Suprapubic skin (tissue), 4 donors: ENCODE measurements around the gene SLC35E3. TPM values are rescaled to one million over a fixed set of nuclear protein-coding genes. Genes with fewer than 3 reads are reported as not detected.

ENCODE experiments used
- DNase-seq, 2 donors: peaks; one replicate each; pipeline ENCODE4 v3.0.0-alpha.2; 2019; ENCODE audit warnings: low spot score in 2 of 2
- H3K27ac ChIP-seq: fragments of 200-600 bp; sonication (generic); one replicate; pipeline ENCODE4 v1.5.1; 2019
- H3K27me3 ChIP-seq: fragments of 200-600 bp; sonication (generic); one replicate; pipeline ENCODE4 v1.5.1; 2019
- H3K36me3 ChIP-seq: fragments of 200-600 bp; sonication (generic); one replicate; pipeline ENCODE4 v1.5.1; 2019
- H3K4me1 ChIP-seq: fragments of 200-600 bp; sonication (generic); one replicate; pipeline ENCODE4 v1.5.1; 2019
- H3K4me3 ChIP-seq: fragments of 200-600 bp; sonication (generic); one replicate; pipeline ENCODE4 v1.5.1; 2019; ENCODE audit warnings: mild to moderate bottlenecking
- H3K9me3 ChIP-seq: fragments of 200-600 bp; sonication (generic); one replicate; pipeline ENCODE4 v1.5.1; 2019
- EP300 ChIP-seq: sonication (generic); formaldehyde crosslinking; IDR thresholded peaks from one replicate; pipeline ENCODE4 v1.6.1; 2017; ENCODE audit warnings: antibody characterized with exemption
- POLR2A ChIP-seq, 2 donors: fragments of 450-650 bp; IDR thresholded peaks; one replicate each; pipeline ENCODE4 v1.6.1; 2017; ENCODE audit warnings: antibody characterized with exemption in 2 of 2, mild to moderate bottlenecking in 2 of 2, moderate library complexity in 2 of 2
- POLR2AphosphoS5 ChIP-seq, 3 donors: sonication (generic); formaldehyde crosslinking; IDR thresholded peaks; one replicate each; pipeline ENCODE4 v1.6.1; 2017; ENCODE audit warnings: antibody characterized with exemption in 3 of 3
- WGBS: methylation state at CpG from one replicate; pipeline ENCODE4 v1.1.5; 2018; 5-methylcytosine and 5-hydroxymethylcytosine counted together
- total RNA-seq, 4 donors: library from RNA; depleted of rRNA; stranded (reverse); fragments of >200 nt; gene quantifications; one replicate each; pipeline ENCODE4 v1.1.0, GENCODE V29; 2016
- TF ChIP-seq, protein P1 (sequence below), 2 donors: fragments of 200-600 bp in 1 of 2; fragments of 450-650 bp in 1 of 2; sonication (generic) in 1 of 2; IDR thresholded peaks; one replicate each; pipeline ENCODE4 v1.5.1; 2016 to 2019; ENCODE audit warnings: antibody characterized with exemption in 2 of 2, mild to moderate bottlenecking in 1 of 2, moderate library complexity in 1 of 2

The SLC35E3 gene
- total RNA-seq, result 10 to 100 TPM in 2 of 4 donors, 1 to 10 TPM in 2; 3.6 to 17.0 (median 9.7) TPM

DNA sequence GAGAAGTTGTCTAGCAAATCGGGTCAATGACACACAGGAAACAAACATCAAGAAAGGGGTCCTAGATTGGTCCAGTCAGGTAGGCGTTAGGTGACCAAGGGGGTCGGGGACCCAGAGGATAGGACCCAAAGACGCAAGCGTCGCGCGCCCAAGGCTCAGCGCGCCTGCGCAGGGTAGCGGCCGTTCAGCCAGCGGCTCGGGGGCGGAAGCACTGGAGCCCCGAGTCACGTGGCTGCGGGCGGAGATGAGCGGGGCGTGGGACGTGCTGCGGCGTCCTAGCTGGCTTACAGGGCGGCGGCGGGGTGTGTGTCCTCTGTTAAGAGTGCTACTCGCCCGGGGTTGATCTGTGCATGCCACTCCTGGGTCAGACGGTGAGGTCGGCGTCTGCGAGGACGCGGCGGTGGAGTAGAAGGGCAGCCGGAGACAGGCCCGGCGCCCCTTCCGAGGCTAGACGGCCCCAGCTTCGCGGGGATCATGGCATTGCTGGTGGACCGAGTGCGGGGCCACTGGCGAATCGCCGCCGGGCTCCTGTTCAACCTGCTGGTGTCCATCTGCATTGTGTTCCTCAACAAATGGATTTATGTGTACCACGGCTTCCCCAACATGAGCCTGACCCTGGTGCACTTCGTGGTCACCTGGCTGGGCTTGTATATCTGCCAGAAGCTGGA, at the start of gene SLC35E3:
TSS of gene SLC35E3 (plus strand) at position 273 of the 668 bp plus-strand sequence. CDS start at position 475, 202 bp downstream.
- peaks cover 30% of the 10 kb centered on the region for H3K4me1 ChIP-seq
- no peaks in the 10 kb centered on the region for H3K27me3 ChIP-seq
- H3K9me3 ChIP-seq, result no peaks in the 10 kb centered on the region
- peak within 1 kb of the TSS; percentile 83 for H3K27ac ChIP-seq
- DNase-seq, result peak; percentile 96 to 97
- TF ChIP-seq POLR2AphosphoS5 (IDR thresholded peaks at IDR 0.05) (peak in 1 of 3 donors; percentile 13), EP300 (no peak), POLR2A (IDR thresholded peaks at IDR 0.05) (no peak)
- TF ChIP-seq, protein P1, sequence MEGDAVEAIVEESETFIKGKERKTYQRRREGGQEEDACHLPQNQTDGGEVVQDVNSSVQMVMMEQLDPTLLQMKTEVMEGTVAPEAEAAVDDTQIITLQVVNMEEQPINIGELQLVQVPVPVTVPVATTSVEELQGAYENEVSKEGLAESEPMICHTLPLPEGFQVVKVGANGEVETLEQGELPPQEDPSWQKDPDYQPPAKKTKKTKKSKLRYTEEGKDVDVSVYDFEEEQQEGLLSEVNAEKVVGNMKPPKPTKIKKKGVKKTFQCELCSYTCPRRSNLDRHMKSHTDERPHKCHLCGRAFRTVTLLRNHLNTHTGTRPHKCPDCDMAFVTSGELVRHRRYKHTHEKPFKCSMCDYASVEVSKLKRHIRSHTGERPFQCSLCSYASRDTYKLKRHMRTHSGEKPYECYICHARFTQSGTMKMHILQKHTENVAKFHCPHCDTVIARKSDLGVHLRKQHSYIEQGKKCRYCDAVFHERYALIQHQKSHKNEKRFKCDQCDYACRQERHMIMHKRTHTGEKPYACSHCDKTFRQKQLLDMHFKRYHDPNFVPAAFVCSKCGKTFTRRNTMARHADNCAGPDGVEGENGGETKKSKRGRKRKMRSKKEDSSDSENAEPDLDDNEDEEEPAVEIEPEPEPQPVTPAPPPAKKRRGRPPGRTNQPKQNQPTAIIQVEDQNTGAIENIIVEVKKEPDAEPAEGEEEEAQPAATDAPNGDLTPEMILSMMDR (IDR thresholded peaks at IDR 0.05), result no peak
- peaks cover 9% of the 10 kb centered on the region for H3K36me3 ChIP-seq
- H3K4me3 ChIP-seq, result peak within 1 kb of the TSS; percentile 88
- WGBS, result 1% methylated on average over 33 of the region's 52 CpGs

DNA sequence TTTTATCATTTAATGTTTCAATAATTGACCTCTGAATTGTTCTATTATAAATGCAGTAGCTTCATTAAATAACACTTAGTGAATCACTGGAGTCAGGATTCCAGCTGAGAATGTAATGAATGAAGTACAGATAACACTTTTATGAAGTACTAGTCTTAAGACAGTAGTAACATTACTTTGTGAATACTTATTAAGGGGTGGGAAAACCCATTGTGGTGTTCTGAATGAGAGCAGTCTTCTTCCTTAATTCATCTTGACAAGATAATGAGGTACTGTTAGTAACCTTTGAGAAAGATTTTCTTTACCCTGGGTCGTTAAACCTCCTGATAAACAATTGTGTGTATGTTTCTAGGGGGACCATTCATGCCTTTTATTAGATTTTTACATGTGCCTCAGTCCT, 46.5 kb upstream of the SLC35E3 start:
- Histone ChIP-seq H3K36me3 (peaks cover 98% of the 10 kb centered on the region), H3K27ac (no peak overlapping the region), H3K4me3 (no peak overlapping the region), H3K9me3 (no peaks in the 10 kb centered on the region), H3K27me3 (no peaks in the 10 kb centered on the region), H3K4me1 (no peaks in the 10 kb centered on the region)
- 71% methylated on average over 1 of the region's 1 CpG for WGBS
- no peak for DNase-seq
- TF ChIP-seq POLR2A (IDR thresholded peaks at IDR 0.05) (no peak), EP300 (no peak), POLR2AphosphoS5 (IDR thresholded peaks at IDR 0.05) (no peak)
- TF ChIP-seq, protein P1 (IDR thresholded peaks at IDR 0.05), result no peak

DNA sequence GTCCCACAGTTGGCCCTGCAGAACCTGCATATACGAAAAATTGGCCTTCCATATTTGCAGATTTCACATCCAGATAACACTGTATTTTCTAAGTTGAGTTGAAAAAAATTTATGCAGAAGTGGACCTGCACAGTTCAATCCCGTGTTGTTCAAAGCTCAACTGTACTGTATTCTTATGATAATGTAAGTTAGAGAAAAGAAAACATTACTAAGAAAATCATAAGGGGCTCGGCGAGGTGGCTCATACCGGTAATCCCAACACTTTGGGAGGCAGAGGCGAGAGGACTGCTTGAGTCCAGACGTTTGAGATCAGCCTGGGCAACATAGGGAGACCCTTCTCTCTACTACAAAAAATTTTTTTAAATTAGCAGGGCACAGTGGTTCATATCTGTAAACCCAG, 18.2 kb upstream of the SLC35E3 start:
- H3K9me3 ChIP-seq, result no peaks in the 10 kb centered on the region
- H3K27me3 ChIP-seq, result no peaks in the 10 kb centered on the region
- no peaks in the 10 kb centered on the region for H3K4me1 ChIP-seq
- TF ChIP-seq, protein P1 (IDR thresholded peaks at IDR 0.05), result no peak
- TF ChIP-seq EP300 (no peak), POLR2AphosphoS5 (IDR thresholded peaks at IDR 0.05) (no peak), POLR2A (IDR thresholded peaks at IDR 0.05) (no peak)
- WGBS, result 94% methylated on average over 7 of the region's 7 CpGs
- H3K4me3 ChIP-seq, result no peak overlapping the region
- no peak overlapping the region for H3K27ac ChIP-seq
- no peak for DNase-seq
- H3K36me3 ChIP-seq, result peaks cover 80% of the 10 kb centered on the region

DNA sequence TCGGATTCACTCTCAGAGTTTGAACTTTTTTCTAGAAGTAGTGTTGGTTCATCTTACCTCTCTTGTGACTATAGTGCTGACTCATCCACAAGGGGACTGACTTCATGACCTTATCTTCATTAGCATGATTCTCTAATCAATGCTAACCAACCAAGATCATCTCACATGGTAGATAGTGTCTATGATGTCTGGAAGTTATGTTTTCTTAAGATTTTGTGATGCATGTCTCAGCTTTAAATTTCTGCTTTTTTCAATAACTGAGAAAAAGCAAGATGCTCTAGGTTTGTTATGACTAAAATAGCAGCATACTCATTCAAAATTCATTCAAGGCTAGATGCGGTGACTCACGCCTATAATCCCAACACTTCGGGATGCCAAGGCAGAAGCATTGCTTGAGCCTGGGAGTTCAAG, 12.3 kb upstream of the SLC35E3 start:
- Histone ChIP-seq H3K36me3 (peaks cover 75% of the 10 kb centered on the region), H3K9me3 (no peaks in the 10 kb centered on the region), H3K27me3 (no peaks in the 10 kb centered on the region), H3K27ac (no peak overlapping the region), H3K4me1 (no peaks in the 10 kb centered on the region), H3K4me3 (no peak overlapping the region)
- no peak for DNase-seq
- 98% methylated on average over 4 of the region's 4 CpGs for WGBS
- no peak for TF ChIP-seq POLR2AphosphoS5 (IDR thresholded peaks at IDR 0.05)
- TF ChIP-seq EP300, result no peak
- no peak for TF ChIP-seq POLR2A (IDR thresholded peaks at IDR 0.05)
- TF ChIP-seq, protein P1 (IDR thresholded peaks at IDR 0.05), result no peak

DNA sequence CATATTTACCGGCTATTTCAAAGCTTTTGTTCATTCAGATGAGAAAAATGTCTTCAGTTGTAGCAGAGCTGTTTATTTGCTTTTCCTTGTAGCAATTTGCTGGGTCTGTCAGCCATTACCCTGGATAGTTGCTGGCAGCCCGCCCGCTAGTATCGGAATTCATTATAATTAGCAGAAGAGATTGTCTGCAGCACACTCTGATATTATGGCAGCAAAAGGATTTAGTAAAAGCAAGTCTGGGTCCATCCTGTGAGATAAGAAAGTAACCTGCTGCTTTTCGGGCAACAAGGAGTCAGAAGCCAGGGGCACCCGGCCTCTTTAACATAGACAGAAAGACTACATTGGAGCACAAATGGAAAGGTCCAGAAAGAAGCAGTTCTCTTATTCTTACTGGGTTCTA, 6.1 kb upstream of the SLC35E3 start:
- Histone ChIP-seq H3K27ac (no peak overlapping the region), H3K27me3 (no peaks in the 10 kb centered on the region), H3K36me3 (peaks cover 34% of the 10 kb centered on the region), H3K4me3 (no peak overlapping the region), H3K4me1 (no peaks in the 10 kb centered on the region), H3K9me3 (no peaks in the 10 kb centered on the region)
- no peak for TF ChIP-seq POLR2AphosphoS5 (IDR thresholded peaks at IDR 0.05)
- TF ChIP-seq POLR2A (IDR thresholded peaks at IDR 0.05), result no peak
- TF ChIP-seq, protein P1 (IDR thresholded peaks at IDR 0.05), result no peak
- no peak for TF ChIP-seq EP300
- DNase-seq, result no peak
- WGBS, result 76% methylated on average over 6 of the region's 6 CpGs
